ENCODE measurements around the gene MGMT.
"Not testable (repeated sequence)": the region's sequence is repeated elsewhere in the genome, so short reads cannot be mapped to it uniquely, and the experiment has no call there.

The MGMT gene

DNA sequence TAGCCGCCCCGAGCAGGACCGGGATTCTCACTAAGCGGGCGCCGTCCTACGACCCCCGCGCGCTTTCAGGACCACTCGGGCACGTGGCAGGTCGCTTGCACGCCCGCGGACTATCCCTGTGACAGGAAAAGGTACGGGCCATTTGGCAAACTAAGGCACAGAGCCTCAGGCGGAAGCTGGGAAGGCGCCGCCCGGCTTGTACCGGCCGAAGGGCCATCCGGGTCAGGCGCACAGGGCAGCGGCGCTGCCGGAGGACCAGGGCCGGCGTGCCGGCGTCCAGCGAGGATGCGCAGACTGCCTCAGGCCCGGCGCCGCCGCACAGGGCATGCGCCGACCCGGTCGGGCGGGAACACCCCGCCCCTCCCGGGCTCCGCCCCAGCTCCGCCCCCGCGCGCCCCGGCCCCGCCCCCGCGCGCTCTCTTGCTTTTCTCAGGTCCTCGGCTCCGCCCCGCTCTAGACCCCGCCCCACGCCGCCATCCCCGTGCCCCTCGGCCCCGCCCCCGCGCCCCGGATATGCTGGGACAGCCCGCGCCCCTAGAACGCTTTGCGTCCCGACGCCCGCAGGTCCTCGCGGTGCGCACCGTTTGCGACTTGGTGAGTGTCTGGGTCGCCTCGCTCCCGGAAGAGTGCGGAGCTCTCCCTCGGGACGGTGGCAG is at the start of gene MGMT:
Gene MGMT, plus strand, starts transcription at position 539 of the 656 bp plus-strand sequence.
- peak; percentile 77 for DNase-seq (ENCODE audit: low read depth)

DNA sequence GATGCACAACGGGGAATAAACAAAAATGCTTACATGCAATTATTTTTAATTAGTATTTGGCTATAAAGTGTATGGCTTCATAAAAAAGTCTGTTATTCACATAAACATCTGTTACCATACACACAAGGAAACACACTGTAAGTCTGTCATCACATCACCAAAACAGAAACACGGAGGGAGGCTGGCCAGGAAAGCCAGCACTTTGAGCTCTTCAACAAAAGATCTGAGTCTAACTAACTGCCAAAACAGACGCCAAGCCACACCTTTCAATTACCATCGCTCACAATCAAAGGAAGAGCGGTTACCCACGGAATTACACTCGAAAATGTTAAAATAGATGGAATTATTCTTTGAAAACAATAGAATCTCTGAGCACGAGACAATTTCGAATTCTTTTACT is 49.2 kb upstream of the MGMT start:
- DNase-seq (ENCODE audit: low read depth), result peak; percentile 12

DNA sequence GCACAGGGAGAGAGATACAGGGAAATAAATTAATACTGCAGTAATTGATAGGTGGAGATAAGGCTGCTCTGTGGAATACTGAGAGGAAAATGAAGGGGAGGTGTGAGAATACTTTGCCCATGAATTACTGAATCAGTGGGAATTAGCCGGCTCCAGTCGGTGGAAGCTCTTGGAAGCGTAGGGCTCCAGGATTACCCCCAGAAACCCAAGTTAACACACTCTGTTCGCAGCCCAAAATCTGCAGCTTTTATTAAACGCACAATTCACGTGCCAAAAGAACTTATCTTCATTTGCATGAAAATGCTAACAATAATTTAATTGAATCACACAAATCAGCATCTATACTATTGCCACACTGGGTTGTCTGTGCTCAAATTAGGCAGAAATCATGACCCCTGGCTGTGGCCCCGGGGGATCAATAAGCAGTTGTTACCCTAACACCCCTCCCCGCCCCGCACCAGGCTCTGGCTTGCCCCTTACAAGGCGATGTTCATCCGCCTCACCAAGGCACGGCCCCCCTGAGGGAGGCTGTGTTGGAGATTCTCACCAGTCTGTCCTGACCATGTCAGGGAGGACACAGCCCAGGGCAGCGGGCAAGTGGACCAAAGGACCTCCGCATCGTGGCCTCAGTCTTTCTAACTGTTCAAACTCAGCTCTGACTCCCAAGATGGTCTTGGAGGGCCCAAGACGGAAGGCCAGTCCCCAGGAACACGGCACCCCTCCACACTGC is 48.4 kb upstream of the MGMT start:
- no peak for DNase-seq (ENCODE audit: low read depth)

DNA sequence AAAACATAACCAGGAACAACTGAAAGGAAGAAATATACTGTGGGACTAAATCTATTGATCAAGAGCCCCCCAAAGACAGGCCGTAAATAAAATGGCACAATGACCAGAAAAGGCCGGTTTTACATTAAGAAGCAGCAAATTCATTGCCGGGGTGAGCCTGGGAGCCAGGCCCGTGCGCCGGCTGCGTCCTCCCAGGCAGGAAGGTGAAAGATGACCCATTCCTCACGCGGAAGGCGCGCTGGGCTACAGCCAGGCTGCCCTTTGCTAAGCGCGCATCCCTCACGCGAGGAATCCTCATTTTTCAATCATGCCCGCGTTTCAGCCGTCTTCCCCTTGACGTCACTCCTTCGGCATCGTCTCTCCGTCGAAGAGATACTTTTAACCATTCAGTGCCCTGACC is 47.6 kb upstream of the MGMT start:
- no peak for DNase-seq (ENCODE audit: low read depth)

DNA sequence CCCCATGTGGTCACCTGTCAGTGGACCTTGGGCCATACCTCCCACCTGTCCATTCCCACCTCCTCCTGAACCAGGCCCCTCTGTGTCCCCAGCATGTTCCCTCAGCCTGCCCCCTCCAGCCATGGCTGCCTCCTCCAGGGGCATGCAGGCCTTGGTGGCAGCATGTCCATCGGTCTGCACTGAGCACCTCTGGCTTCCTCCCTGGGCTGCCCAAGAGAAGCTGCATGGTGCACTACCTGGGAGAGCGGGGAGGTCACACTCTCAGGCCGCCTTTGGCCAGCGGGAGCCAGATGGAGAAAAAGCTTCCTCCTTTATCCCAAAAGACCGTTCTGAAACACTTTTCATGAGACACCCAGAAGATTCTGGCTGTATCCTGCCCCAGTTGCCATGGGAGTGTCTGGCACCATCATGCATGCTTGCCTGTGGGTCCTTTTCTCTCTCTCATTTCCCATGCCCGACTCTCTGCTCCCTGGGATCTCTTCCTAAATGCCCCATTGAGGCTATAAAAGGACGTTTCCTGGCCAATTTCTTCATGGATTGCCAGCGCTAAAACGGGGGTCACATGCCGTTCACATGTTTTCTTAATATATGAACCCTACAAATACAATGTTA is 45.5 kb upstream of the MGMT start:
- no peak for DNase-seq (ENCODE audit: low read depth)

DNA sequence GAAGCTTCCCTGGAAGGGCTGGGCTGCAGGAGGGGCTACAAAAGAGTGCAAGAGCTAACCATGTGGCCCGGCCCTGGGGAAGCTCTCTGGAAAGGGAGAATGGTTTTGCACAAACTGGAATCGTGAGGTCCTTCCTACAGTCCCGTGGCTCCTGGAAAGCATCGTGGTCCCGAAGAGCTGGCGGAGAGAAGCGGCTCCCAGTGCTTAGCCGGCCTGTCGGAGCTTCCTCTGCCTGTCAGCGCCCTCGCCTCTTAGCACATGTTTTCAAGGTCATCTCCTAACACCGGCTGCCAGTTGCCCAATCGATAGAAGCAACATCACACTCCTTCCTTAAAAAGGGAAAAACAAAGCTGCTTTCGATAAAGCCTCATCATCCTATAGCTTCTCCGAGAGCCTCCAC is 42.1 kb upstream of the MGMT start:
- no peak for DNase-seq (ENCODE audit: low read depth)

DNA sequence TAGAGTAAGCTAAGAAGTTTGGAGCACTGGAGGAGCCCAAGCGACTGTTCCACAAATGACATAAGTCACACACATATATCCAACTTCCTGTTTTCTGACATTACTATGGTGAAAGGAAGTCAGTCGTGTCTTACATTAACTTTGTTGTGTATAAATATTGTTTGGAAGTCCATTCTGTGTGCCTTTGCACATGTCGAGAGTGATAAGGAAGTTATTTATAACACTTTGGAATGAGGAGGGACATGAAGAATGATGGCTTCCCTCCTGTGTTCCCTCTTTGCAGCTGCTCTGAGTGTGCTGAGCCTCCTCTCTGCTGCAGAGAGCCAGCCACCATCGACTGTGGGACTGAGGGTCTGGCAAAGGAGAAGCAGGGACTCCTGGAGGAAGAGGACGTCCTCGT is 40.4 kb upstream of the MGMT start:
- DNase-seq (ENCODE audit: low read depth), result no peak

DNA sequence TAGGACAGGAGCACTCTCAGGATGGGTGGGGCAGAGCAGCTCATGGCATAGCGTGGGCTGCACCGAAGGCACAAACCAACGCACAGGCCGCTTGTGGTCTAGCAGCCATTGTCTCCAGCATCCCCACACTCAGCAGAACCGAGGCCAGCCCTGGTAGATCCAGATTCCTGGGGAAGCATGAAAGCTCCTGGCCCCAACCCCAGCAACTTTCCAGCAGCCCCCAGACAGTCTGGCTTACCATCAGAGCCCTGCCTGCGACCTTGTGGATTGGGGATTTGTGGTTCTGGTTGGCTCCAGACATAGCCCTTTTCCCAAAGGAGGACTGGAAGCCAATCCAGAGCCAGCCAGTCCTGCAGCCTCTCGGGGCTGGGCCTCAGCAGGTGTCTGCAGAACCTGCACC is 33.8 kb upstream of the MGMT start:
- no peak for DNase-seq (ENCODE audit: low read depth)

DNA sequence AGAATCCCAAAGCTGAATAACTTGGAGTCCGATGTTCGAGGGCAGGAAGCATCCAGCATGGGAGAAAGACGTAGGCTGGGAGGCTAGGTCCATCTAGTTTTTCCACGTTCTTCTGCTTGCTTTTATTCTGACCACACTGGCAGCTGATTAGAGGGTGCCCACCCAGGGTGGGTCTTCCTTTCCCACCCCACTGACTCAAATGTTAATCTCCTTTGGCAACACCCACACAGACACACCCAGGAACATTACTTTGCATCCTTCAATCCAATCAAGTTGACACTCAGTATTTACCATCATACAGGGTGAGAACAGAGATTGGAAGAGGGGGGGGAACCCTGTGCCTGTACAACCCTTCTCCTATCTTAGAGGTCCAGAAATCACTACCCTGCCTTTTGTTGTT is 31.3 kb upstream of the MGMT start:
- DNase-seq (ENCODE audit: low read depth), result not testable (repeated sequence)

DNA sequence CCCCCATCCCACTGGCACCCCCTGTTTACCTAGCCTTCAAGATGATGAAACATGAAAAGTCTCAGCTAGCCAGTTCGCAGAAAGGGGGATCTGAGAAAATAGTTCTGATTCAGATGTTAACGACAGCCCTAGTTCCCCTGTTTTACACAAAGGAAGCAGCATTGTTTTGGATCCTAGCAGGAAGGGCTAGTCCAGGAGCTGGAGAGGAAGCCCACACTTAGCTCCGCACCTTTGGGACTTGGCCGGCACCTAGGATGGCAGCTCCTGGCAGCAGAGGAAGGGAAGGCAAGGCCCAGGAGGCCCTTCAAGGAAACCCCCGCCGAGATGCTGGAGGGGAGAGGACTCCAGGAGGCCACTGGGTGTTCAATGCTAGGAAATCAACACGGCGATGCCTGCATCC is 29.0 kb upstream of the MGMT start:
- no peak for DNase-seq (ENCODE audit: low read depth)

DNA sequence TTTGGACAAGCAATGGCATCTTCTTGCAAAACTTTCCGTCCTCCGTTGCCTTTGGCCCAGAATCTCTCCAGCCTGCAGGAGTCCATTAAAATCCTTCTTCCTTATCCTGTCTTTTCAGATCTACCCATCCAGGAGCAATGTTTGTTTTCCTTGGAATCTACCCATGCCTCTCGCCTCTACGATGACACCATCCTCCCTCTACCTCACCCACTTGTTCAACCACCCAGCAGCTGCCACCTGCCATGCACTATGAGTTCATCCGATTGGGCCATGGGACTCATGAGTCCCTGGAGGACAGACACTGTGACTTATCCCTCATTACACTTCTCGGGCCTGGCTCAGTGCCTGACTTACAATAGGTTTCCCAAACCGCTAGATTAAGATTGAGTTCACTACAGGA is 26.8 kb upstream of the MGMT start:
- DNase-seq (ENCODE audit: low read depth), result no peak

DNA sequence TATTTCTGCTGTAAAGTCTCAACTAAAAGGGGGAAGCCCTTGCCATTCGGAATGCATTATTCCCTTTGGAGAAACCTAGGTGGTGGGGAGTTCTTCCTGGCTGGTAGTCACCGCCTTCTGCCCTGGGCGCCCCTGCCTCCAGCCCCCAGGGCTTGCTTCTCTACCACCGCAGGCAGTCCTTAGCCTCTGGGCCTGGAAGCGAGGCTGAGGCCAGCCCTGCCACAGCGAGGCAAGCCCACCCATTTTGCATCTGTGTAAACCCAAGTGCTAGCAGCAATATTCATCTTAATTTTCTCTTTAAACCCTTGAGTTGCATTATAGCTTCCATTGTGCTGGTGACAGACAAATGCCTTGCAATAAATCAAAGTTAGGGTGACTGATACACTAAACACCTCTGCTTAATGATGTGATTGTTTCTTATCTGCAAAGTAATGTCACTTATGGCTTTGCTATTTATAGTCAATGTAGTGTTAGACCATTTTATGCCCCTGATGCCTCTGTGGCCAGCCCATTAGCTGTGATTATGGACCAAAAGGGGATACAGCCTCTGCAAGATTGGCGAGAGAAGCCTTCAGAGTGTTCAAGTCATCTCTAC is 26.2 kb upstream of the MGMT start:
- no peak for DNase-seq (ENCODE audit: low read depth)

DNA sequence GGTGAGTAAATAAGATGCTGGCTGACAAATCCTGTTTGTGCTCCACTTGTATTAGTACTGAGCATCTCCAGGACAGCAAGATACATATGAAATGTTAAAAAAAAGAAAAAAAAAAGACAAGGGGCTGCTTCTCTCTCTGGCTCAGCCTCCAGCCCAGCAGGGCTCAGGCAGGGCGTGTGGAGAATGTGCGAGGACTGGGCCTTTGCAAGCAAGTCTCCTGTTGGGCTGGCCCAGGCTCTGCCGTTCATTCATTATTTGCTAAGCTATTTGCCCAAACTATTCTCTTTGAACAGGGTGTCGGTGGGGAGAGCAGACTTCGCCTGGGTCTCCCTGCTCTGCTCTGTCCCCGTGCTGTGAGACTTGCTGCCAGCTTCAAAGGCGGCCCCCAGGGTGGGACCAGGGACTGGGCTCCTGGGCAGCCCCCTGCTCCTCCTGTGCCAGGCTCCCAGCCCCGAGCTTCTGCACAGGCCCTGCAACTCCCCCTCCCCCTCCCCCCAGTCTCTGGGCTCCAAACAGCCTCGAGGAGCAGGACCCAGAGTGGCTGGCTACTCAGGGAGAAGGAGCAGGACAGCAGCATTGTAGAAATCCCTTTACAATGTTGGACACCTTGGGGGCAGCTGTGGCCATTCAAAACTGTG is 25.6 kb upstream of the MGMT start:
- no peak for DNase-seq (ENCODE audit: low read depth)

DNA sequence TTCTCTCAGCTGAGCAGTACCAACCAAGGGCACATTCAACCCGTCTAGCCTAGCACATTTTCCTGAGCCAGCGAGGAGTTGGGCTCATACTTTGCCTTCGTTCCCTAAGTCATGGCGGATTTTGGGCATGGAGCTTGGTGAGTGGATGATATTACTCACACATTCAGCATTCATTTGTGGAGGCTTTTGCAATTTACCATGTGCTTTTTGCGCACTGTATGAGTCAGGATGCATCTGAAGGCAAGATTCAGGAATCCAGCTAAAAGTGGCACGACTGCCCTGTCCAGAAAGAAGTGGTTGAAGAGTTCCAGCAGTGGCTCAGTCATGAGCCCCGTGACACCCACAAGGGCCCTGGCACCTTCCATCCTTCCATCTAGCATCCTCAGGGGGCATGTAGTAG is 24.2 kb upstream of the MGMT start:
- DNase-seq (ENCODE audit: low read depth), result no peak

DNA sequence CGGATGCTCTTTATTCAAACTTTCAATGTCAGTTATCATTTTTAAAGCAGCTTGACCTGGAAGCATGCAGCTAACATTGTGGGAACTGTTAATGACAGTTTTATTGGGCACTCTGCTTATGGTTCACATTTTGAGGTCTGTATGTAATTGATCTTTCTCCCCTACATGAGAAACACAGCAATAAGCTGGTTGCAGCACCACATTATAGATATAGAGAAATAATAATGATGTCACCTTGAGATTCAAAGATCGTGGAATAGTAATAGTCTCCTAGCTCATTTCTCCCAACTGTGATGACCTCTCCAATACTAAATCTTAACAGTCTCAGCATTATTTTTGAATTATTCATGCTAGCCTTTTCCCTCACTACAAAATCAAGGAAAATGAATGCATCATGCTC is 22.7 kb upstream of the MGMT start:
- no peak for DNase-seq (ENCODE audit: low read depth)

DNA sequence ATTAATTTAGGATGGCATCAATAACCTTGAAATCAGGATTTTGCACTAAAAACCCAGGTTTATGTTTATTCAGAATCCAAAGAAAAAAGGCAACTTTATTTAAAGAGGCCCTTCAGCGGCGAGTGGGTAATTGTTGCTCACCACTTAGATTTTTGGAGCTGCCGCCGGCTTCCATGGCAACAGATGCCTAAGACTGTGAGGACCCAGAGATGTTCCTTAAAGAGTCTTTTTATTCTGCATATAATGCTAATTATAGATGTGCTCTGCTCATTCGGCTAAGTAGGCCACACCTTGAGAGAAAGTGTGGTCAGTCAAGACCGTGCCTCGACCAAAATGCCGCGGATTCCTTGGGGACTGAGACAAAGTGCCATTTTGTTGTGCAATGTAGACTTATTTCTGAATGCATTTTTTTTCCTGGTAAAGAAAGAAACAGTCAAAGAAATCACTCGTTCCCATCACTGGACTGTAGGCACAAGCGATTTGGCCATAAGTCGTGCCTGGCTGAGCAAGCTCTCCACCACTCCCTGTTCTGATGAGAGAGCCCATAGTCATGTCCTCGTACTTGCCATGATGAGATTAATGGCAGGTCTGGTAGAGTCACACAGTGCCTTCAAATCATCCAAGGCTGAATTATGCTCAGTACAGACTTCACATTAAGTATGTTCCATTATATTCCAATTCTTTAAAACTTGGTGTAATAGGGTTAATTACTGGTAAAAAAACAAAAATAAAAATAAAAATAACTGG is 21.4 kb upstream of the MGMT start:
- DNase-seq (ENCODE audit: low read depth), result no peak

DNA sequence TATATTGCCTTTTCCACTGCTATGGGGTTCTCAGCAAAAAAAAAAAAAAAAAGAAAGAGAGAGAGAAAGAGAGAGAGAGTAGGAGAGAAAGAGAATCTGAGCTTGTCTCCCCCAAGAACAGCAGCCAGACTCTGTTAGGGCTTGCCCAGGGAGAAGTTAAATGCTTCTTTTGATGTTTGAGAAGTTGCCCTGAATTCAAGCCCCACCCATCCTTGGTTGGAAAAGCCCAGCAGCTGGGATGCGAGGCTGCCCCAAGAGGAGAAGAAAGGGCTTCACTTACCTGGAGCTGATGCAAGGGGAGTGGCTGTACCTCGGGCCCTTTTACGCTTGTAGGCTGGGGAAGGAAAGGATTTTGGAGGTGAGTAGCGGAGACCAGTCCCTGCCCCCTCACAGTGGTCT is 20.9 kb upstream of the MGMT start:
- no peak for DNase-seq (ENCODE audit: low read depth)

DNA sequence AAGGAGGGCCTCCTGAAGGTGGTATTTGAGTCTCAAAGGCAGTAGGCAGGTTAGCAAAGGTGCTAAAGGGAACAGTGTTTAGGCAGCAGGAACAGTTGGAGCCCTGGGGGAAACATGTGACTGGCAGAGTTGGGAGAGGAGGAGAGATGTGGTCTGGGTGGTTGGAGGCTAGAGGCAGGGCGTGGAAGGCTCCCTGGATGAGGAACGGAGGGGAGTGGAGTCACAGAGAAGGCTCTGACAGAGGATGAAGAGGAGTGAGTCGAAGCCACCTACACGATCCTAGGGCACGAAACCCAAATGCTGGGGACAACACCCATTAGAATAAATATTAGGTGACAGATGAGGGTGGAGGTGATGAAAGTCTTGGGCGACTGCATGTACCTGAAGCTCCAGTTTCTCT is 19.6 kb upstream of the MGMT start:
- DNase-seq (ENCODE audit: low read depth), result no peak

DNA sequence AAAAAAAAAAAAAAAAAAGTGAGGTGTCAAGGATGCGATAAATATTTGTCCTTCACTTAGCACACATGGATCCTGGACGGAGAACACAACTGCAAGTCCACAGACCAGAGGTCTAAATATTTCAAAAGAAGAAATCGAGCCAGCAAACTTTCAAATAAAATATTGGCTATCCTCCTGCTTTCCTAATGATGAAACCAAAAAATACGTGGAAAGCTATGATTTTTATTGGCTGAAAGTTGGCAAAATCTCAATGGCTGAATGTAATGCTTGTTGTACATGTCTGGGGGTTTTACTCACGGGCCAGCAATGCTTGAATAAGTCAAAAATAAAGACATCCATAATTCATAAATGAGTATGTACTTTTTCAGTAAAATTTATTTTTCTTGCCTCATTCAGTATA is 19.0 kb upstream of the MGMT start:
- DNase-seq (ENCODE audit: low read depth), result no peak

DNA sequence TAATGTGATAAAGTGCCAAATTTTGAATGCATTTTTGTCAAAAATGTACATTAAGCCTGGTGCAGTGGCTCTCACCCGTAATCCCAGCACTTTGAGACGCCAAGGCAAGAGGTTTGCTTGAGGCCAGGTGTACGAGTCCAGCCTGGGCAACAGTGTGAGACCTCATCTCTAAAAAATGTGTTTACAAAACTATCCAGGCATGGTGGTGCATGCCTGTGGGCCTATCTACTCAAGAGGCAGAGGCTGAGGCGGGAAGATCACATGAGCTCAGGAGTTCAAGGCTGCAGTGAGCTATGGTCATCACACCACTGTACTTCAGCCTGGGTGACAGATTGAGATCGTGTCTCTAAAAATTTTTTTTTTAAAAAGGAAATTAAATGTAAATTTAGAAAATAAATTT is 18.5 kb upstream of the MGMT start:
- no peak for DNase-seq (ENCODE audit: low read depth)

DNA sequence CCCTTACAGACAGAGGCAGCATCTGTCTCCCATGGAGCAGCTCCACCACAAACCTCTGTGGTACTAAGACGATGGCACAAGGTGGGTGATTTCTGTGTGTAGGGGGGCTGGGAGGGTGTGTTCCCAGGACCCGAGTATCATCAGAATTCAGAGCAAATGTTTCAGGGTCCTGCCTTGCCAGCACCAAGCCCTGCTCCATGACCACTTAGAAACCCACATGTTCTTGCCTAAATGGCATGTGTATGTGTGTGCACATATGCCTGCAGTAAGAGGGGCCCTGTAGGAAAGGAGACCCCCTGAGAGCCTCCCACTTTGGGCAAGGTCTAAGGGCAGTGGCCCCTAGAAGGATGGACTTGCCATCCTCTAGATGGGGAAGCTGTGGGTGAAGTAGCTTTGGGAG is 17.1 kb upstream of the MGMT start:
- no peak for DNase-seq (ENCODE audit: low read depth)

DNA sequence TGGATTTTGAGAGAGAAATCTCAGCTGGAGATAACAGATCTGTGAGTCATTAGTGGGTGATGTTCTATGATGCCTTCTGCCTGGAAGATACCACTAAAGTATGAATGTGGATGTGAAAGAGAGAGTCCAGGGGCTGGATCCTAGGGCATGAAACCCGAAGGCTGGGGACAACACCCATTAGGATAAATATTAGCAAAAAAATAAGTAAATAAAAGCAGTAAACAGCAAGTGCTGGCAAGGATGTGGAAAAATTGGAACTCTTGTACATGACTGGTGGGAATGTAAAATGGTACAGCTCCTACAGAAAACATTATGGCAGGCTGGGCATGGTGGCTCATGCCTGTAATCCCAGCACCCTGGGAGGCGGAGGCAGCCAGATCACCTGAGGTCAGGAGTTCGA is 16.6 kb upstream of the MGMT start:
- no peak for DNase-seq (ENCODE audit: low read depth)
